Measurements from ENCODE around the gene MEOX2. TPM values are rescaled to one million over a fixed set of nuclear protein-coding genes. Genes with fewer than 3 reads are reported as not detected.

The MEOX2 gene
- total RNA-seq, 6 experiments from 2014 or later, result 0.14 to 0.54 (median 0.33) TPM; not detected in 1

GRCh38 chr7:15652776-15653290 lies 33.6 kb downstream of the MEOX2 start:
- no peaks in the 10 kb centered on the region for H3K4me1 ChIP-seq
- H3K36me3 ChIP-seq, result no peaks in the 10 kb centered on the region
- intact Hi-C loops (cut with DNase I), result no loop called here
- no peak for TF ChIP-seq POLR2A (IDR thresholded peaks at IDR 0.05)
- TF ChIP-seq, protein P1, sequence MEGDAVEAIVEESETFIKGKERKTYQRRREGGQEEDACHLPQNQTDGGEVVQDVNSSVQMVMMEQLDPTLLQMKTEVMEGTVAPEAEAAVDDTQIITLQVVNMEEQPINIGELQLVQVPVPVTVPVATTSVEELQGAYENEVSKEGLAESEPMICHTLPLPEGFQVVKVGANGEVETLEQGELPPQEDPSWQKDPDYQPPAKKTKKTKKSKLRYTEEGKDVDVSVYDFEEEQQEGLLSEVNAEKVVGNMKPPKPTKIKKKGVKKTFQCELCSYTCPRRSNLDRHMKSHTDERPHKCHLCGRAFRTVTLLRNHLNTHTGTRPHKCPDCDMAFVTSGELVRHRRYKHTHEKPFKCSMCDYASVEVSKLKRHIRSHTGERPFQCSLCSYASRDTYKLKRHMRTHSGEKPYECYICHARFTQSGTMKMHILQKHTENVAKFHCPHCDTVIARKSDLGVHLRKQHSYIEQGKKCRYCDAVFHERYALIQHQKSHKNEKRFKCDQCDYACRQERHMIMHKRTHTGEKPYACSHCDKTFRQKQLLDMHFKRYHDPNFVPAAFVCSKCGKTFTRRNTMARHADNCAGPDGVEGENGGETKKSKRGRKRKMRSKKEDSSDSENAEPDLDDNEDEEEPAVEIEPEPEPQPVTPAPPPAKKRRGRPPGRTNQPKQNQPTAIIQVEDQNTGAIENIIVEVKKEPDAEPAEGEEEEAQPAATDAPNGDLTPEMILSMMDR (IDR thresholded peaks at IDR 0.05), result no peak
- no peak overlapping the region for H3K4me3 ChIP-seq
- DNase-seq, result no peak
- H3K27me3 ChIP-seq, result no peaks in the 10 kb centered on the region
- no peak overlapping the region for H3K27ac ChIP-seq
- no peaks in the 10 kb centered on the region for H3K9me3 ChIP-seq
- ATAC-seq, result no peak
- 75% methylated on average over 2 of the region's 2 CpGs for WGBS (ENCODE audit: insufficient coverage, low coverage, low lambda C conversion rate, missing lambda C conversion rate)

- Histone ChIP-seq H3K27me3 (no peaks in the 10 kb centered on the region), H3K9me3 (no peaks in the 10 kb centered on the region), H3K4me3 (no peak overlapping the region), H3K36me3 (no peaks in the 10 kb centered on the region), H3K27ac (no peak overlapping the region), H3K4me1 (no peaks in the 10 kb centered on the region)
- no peak for ATAC-seq
- TF ChIP-seq, protein P1 (IDR thresholded peaks at IDR 0.05), result no peak
- TF ChIP-seq POLR2A (IDR thresholded peaks at IDR 0.05), result no peak
- 56% methylated on average over 1 of the region's 1 CpG for WGBS (ENCODE audit: insufficient coverage, low coverage, low lambda C conversion rate, missing lambda C conversion rate)
- intact Hi-C loops (cut with DNase I), result no loop called here
- no peak for DNase-seq
These were observed 34.8 kb downstream of the MEOX2 start for GRCh38 chr7:15651693-15652092.

- no peak overlapping the region for H3K27ac ChIP-seq
- no peaks in the 10 kb centered on the region for H3K4me1 ChIP-seq
- TF ChIP-seq, protein P1 (IDR thresholded peaks at IDR 0.05), result no peak
- TF ChIP-seq POLR2A (IDR thresholded peaks at IDR 0.05), result no peak
- DNase-seq (no peak), ATAC-seq (no peak)
- 92% methylated on average over 4 of the region's 4 CpGs for WGBS (ENCODE audit: insufficient coverage, low coverage, low lambda C conversion rate, missing lambda C conversion rate)
- no peaks in the 10 kb centered on the region for H3K9me3 ChIP-seq
- H3K27me3 ChIP-seq, result no peaks in the 10 kb centered on the region
- H3K36me3 ChIP-seq, result no peaks in the 10 kb centered on the region
- no peak overlapping the region for H3K4me3 ChIP-seq
- intact Hi-C loops (cut with DNase I), result no loop called here
These were observed 35.7 kb downstream of the MEOX2 start for GRCh38 chr7:15650787-15651186.

DNA sequence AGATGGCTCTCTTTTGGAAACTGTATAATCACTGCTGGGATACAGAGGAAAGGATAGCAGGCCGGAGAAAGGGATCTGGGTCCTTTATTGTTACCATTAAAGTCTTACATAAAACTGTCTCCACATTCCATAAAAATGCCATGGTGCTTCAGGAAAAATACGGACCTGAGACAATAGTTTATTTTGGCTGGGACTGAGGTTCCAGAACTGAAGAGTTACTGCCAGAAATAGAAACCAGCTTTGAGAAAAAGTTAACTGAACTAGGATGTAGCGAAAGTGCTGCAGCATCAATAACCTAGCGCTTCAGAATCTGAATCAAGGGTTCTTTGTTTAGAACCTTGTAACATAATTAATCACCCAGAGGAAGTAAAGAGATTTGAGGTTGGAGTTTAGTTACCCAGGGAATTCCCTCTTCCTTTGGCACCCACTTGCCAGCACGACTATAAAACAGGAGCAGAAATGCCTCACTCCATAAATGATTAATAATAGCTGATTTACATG lies 38.0 kb downstream of the MEOX2 start:
- intact Hi-C loops (cut with DNase I), result no loop called here
- Histone ChIP-seq H3K4me3 (no peak overlapping the region), H3K27ac (no peak overlapping the region), H3K4me1 (no peaks in the 10 kb centered on the region), H3K36me3 (no peaks in the 10 kb centered on the region), H3K27me3 (no peaks in the 10 kb centered on the region), H3K9me3 (no peaks in the 10 kb centered on the region)
- 69% methylated on average over 4 of the region's 5 CpGs for WGBS (ENCODE audit: insufficient coverage, low coverage, low lambda C conversion rate, missing lambda C conversion rate)
- ATAC-seq (no peak), DNase-seq (no peak)
- TF ChIP-seq POLR2A (IDR thresholded peaks at IDR 0.05), result no peak
- TF ChIP-seq, protein P1 (IDR thresholded peaks at IDR 0.05), result no peak

GRCh38 chr7:15647309-15647708 lies 39.2 kb downstream of the MEOX2 start:
- intact Hi-C loops (cut with DNase I), result no loop called here
- H3K4me1 ChIP-seq, result no peaks in the 10 kb centered on the region
- TF ChIP-seq, protein P1 (IDR thresholded peaks at IDR 0.05), result no peak
- no peak for TF ChIP-seq POLR2A (IDR thresholded peaks at IDR 0.05)

More at GRCh38 chr7:15647309-15647708, 39.2 kb downstream of the MEOX2 start:
- WGBS (ENCODE audit: insufficient coverage, low coverage, low lambda C conversion rate, missing lambda C conversion rate), result 67% methylated on average over 1 of the region's 1 CpG
- no peaks in the 10 kb centered on the region for H3K36me3 ChIP-seq
- H3K27ac ChIP-seq, result no peak overlapping the region
- H3K4me3 ChIP-seq, result no peak overlapping the region
- DNase-seq (no peak), ATAC-seq (no peak)
- no peaks in the 10 kb centered on the region for H3K9me3 ChIP-seq
- H3K27me3 ChIP-seq, result no peaks in the 10 kb centered on the region

All from right lobe of liver (tissue), 6 donors.